HL-60/S4 treated with phorbol 12-myristate 13-acetate at 8.2 ng/mL for 4 days and 3 days (cell line): Measurements from ENCODE around the gene PRR5L.
"Not testable (repeated sequence)": the region's sequence is repeated elsewhere in the genome, so short reads cannot be mapped to it uniquely, and the experiment has no call there.

ENCODE experiments used
- in situ Hi-C: fragments of 300-500 bp; cut with MboI; formaldehyde crosslinking; loops from 2 replicates; pipeline ENCODE4 v1.15.0; 2022; ENCODE audit warnings: low sequenced_read_pairs

The PRR5L gene

GRCh38 chr11:36316049-36316448 is 20.0 kb downstream of the PRR5L start:
- in situ Hi-C loops = no loop called here

- in situ Hi-C loops = no loop called here
These were observed 21.9 kb downstream of the PRR5L start for GRCh38 chr11:36317992-36318391.

GRCh38 chr11:36324956-36325355 is 28.9 kb downstream of the PRR5L start:
- in situ Hi-C loops = not testable (repeated sequence)

GRCh38 chr11:36325403-36325802 is 29.3 kb downstream of the PRR5L start:
- in situ Hi-C loops = not testable (repeated sequence)

GRCh38 chr11:36326524-36327419 is 30.7 kb downstream of the PRR5L start:
- in situ Hi-C loops = no loop called here

- in situ Hi-C loops = no loop called here
These were observed 33.0 kb downstream of the PRR5L start for GRCh38 chr11:36328966-36329673.

GRCh38 chr11:36330411-36330810 is 34.3 kb downstream of the PRR5L start:
- in situ Hi-C loops = no loop called here

GRCh38 chr11:36333468-36333867 is 37.4 kb downstream of the PRR5L start:
- in situ Hi-C loops = no loop called here

GRCh38 chr11:36333897-36334296 is 37.8 kb downstream of the PRR5L start:
- in situ Hi-C loops = no loop called here

- in situ Hi-C loops = no loop called here
These were observed 43.8 kb downstream of the PRR5L start for GRCh38 chr11:36339888-36340287.

GRCh38 chr11:36340897-36341296 is 44.8 kb downstream of the PRR5L start:
- in situ Hi-C loops = no loop called here

GRCh38 chr11:36341915-36342314 is 45.8 kb downstream of the PRR5L start:
- in situ Hi-C loops = no loop called here

GRCh38 chr11:36342327-36342726 is 46.2 kb downstream of the PRR5L start:
- in situ Hi-C loops = no loop called here

GRCh38 chr11:36343436-36343835 is 47.3 kb downstream of the PRR5L start:
- in situ Hi-C loops = no loop called here

GRCh38 chr11:36345084-36345511 is 49.0 kb downstream of the PRR5L start:
- in situ Hi-C loops = no loop called here

GRCh38 chr11:36345535-36346141 is 49.5 kb downstream of the PRR5L start:
- in situ Hi-C loops = no loop called here

GRCh38 chr11:36346562-36347383 is 50.7 kb downstream of the PRR5L start:
- in situ Hi-C loops = no loop called here

GRCh38 chr11:36347384-36347906 is 51.4 kb downstream of the PRR5L start:
- in situ Hi-C loops = no loop called here

GRCh38 chr11:36349351-36350136 is 53.5 kb downstream of the PRR5L start:
- in situ Hi-C loops = no loop called here

- in situ Hi-C loops = no loop called here
These were observed 54.0 kb downstream of the PRR5L start for GRCh38 chr11:36350137-36350513.
